ENCODE data around the gene TEDC2. TPM values are rescaled to one million over a fixed set of nuclear protein-coding genes. Genes with fewer than 3 reads are reported as not detected.
A peak's percentile ranks its signal among the peaks of the same experiment; 100 is the strongest.

TEDC2 gene
- total RNA-seq, 1 experiment from 2014 or later, result 48.5 TPM

- Histone ChIP-seq H3K4me3 (ENCODE audit: low read depth, low read length, poor library complexity, severe bottlenecking) (no peak overlapping the region), H3K27ac (ENCODE audit: low read depth, low read length, poor library complexity, severe bottlenecking) (peak overlapping the region; percentile 16), H3K4me1 (ENCODE audit: insufficient read depth, low read length, poor library complexity, severe bottlenecking) (no peaks in the 10 kb centered on the region), H3K36me3 (ENCODE audit: insufficient read depth, low read length, poor library complexity, severe bottlenecking) (no peaks in the 10 kb centered on the region), H3K9me3 (ENCODE audit: low read depth, low read length, poor library complexity, severe bottlenecking) (no peaks in the 10 kb centered on the region), H3K27me3 (replicated peaks; ENCODE audit: insufficient read depth, low read depth, low read length, poor library complexity) (no peaks in the 10 kb centered on the region)
- ChIA-PET CTCF (no interaction called here), POLR2A (ENCODE audit: low non-redundant PET) (no interaction called here)
- intact Hi-C loops (cut with micrococcal nuclease; ENCODE audit: unreplicated experiment), result no loop called here
- 0 out of 2 replicates have a peak, but pooled peaks have one; percentile 12 for TF ChIP-seq CTCF (conservative IDR thresholded peaks at IDR 0.05; ENCODE audit: low read depth, low read length)
- TF ChIP-seq EZH2 (IDR thresholded peaks at IDR 0.05; ENCODE audit: borderline replicate concordance, low read depth, low read length, poor library complexity, severe bottlenecking), result no peak
- BruUV-seq (replicated peaks), result no TSS peak
- DNase-seq (ENCODE audit: low spot score), result no peak
Observed at GRCh38 chr16:2486645-2487516, 27.0 kb downstream of the TEDC2 start.

GRCh38 chr16:2487517-2487842 is 27.6 kb downstream of the TEDC2 start:
- no TSS peak for BruUV-seq (replicated peaks)
- intact Hi-C loops (cut with micrococcal nuclease; ENCODE audit: unreplicated experiment), result no loop called here
- POLR2A ChIA-PET (ENCODE audit: low non-redundant PET), result no interaction called here

GRCh38 chr16:2487903-2488531 is 28.1 kb downstream of the TEDC2 start:
- no peak for DNase-seq (ENCODE audit: low spot score)
- POLR2A ChIA-PET (ENCODE audit: low non-redundant PET), result no interaction called here

More at GRCh38 chr16:2487517-2487842, 27.6 kb downstream of the TEDC2 start:
- Histone ChIP-seq H3K9me3 (ENCODE audit: low read depth, low read length, poor library complexity, severe bottlenecking) (no peaks in the 10 kb centered on the region), H3K27ac (ENCODE audit: low read depth, low read length, poor library complexity, severe bottlenecking) (no peak overlapping the region), H3K4me3 (ENCODE audit: low read depth, low read length, poor library complexity, severe bottlenecking) (no peak overlapping the region), H3K36me3 (ENCODE audit: insufficient read depth, low read length, poor library complexity, severe bottlenecking) (no peaks in the 10 kb centered on the region), H3K27me3 (replicated peaks; ENCODE audit: insufficient read depth, low read depth, low read length, poor library complexity) (no peaks in the 10 kb centered on the region), H3K4me1 (ENCODE audit: insufficient read depth, low read length, poor library complexity, severe bottlenecking) (no peaks in the 10 kb centered on the region)
- DNase-seq (ENCODE audit: low spot score), result no peak
- CTCF ChIA-PET, result no interaction called here
- TF ChIP-seq CTCF (conservative IDR thresholded peaks at IDR 0.05; ENCODE audit: low read depth, low read length) (no peak), EZH2 (IDR thresholded peaks at IDR 0.05; ENCODE audit: borderline replicate concordance, low read depth, low read length, poor library complexity, severe bottlenecking) (no peak)

More at GRCh38 chr16:2487903-2488531, 28.1 kb downstream of the TEDC2 start:
- CTCF ChIA-PET, result interaction anchor here (0.8 kb wide), 1 partner anchor 13 kb away, joined by 10 read pairs; no protein-coding TSS in a partner anchor
- no peaks in the 10 kb centered on the region for H3K36me3 ChIP-seq (ENCODE audit: insufficient read depth, low read length, poor library complexity, severe bottlenecking)
- no peak overlapping the region for H3K27ac ChIP-seq (ENCODE audit: low read depth, low read length, poor library complexity, severe bottlenecking)
- H3K27me3 ChIP-seq (replicated peaks; ENCODE audit: insufficient read depth, low read depth, low read length, poor library complexity), result no peaks in the 10 kb centered on the region
- H3K9me3 ChIP-seq (ENCODE audit: low read depth, low read length, poor library complexity, severe bottlenecking), result no peaks in the 10 kb centered on the region
- intact Hi-C loops (cut with micrococcal nuclease; ENCODE audit: unreplicated experiment), result no loop called here
- no peak for TF ChIP-seq EZH2 (IDR thresholded peaks at IDR 0.05; ENCODE audit: borderline replicate concordance, low read depth, low read length, poor library complexity, severe bottlenecking)
- no peak for TF ChIP-seq CTCF (conservative IDR thresholded peaks at IDR 0.05; ENCODE audit: low read depth, low read length)
- BruUV-seq (replicated peaks), result no TSS peak
- H3K4me1 ChIP-seq (ENCODE audit: insufficient read depth, low read length, poor library complexity, severe bottlenecking), result no peaks in the 10 kb centered on the region
- no peak overlapping the region for H3K4me3 ChIP-seq (ENCODE audit: low read depth, low read length, poor library complexity, severe bottlenecking)
